ENCODE data around the gene SKAP2.

SKAP2 gene

GRCh38 chr7:26646336-26647048, 217.9 kb downstream of the SKAP2 start:
- Histone ChIP-seq H3K36me3 (no peaks in the 10 kb centered on the region), H3K9me3 (no peaks in the 10 kb centered on the region), H3K27me3 (no peaks in the 10 kb centered on the region), H3K4me3 (no peak overlapping the region), H3K27ac (no peak overlapping the region), H3K4me1 (no peaks in the 10 kb centered on the region)
- no peak for TF ChIP-seq CTCF (IDR thresholded peaks at IDR 0.05)
- intact Hi-C loops (cut with DNase I; ENCODE audit: low total_unique reads), result no loop called here
- DNase-seq, result no peak

GRCh38 chr7:26645121-26645520, 219.3 kb downstream of the SKAP2 start:
- no peaks in the 10 kb centered on the region for H3K9me3 ChIP-seq
- no peak for DNase-seq
- H3K27ac ChIP-seq, result no peak overlapping the region
- H3K27me3 ChIP-seq, result no peaks in the 10 kb centered on the region
- no peak overlapping the region for H3K4me3 ChIP-seq
- H3K4me1 ChIP-seq, result no peaks in the 10 kb centered on the region
- intact Hi-C loops (cut with DNase I; ENCODE audit: low total_unique reads), result no loop called here
- no peaks in the 10 kb centered on the region for H3K36me3 ChIP-seq
- no peak for TF ChIP-seq CTCF (IDR thresholded peaks at IDR 0.05)

- no peaks in the 10 kb centered on the region for H3K4me1 ChIP-seq
- DNase-seq, result no peak
- H3K27ac ChIP-seq, result no peak overlapping the region
- H3K9me3 ChIP-seq, result no peaks in the 10 kb centered on the region
- no peak overlapping the region for H3K4me3 ChIP-seq
- intact Hi-C loops (cut with DNase I; ENCODE audit: low total_unique reads), result no loop called here
- no peaks in the 10 kb centered on the region for H3K27me3 ChIP-seq
- TF ChIP-seq CTCF (IDR thresholded peaks at IDR 0.05), result no peak
- H3K36me3 ChIP-seq, result no peaks in the 10 kb centered on the region
Observed at GRCh38 chr7:26642416-26642815, 222.0 kb downstream of the SKAP2 start.

GRCh38 chr7:26639695-26640094, 224.7 kb downstream of the SKAP2 start:
- no peak overlapping the region for H3K4me3 ChIP-seq
- no peaks in the 10 kb centered on the region for H3K4me1 ChIP-seq
- intact Hi-C loops (cut with DNase I; ENCODE audit: low total_unique reads), result no loop called here
- DNase-seq, result no peak
- H3K9me3 ChIP-seq, result no peaks in the 10 kb centered on the region
- H3K27ac ChIP-seq, result no peak overlapping the region
- H3K36me3 ChIP-seq, result no peaks in the 10 kb centered on the region
- TF ChIP-seq CTCF (IDR thresholded peaks at IDR 0.05), result no peak
- no peaks in the 10 kb centered on the region for H3K27me3 ChIP-seq

- Histone ChIP-seq H3K4me3 (no peak overlapping the region), H3K36me3 (no peaks in the 10 kb centered on the region), H3K4me1 (no peaks in the 10 kb centered on the region), H3K27me3 (no peaks in the 10 kb centered on the region), H3K27ac (no peak overlapping the region), H3K9me3 (no peaks in the 10 kb centered on the region)
- TF ChIP-seq CTCF (IDR thresholded peaks at IDR 0.05), result no peak
- DNase-seq, result no peak
- intact Hi-C loops (cut with DNase I; ENCODE audit: low total_unique reads), result no loop called here
Observed at GRCh38 chr7:26639111-26639510, 225.3 kb downstream of the SKAP2 start.

- intact Hi-C loops (cut with DNase I; ENCODE audit: low total_unique reads), result no loop called here
- TF ChIP-seq CTCF (IDR thresholded peaks at IDR 0.05), result no peak
- no peaks in the 10 kb centered on the region for H3K4me1 ChIP-seq
- no peaks in the 10 kb centered on the region for H3K27me3 ChIP-seq
- no peaks in the 10 kb centered on the region for H3K9me3 ChIP-seq
- no peak overlapping the region for H3K27ac ChIP-seq
- H3K36me3 ChIP-seq, result no peaks in the 10 kb centered on the region
- H3K4me3 ChIP-seq, result no peak overlapping the region
- DNase-seq, result no peak
Observed at GRCh38 chr7:26638140-26638539, 226.2 kb downstream of the SKAP2 start.
